Right lobe of liver (tissue), 4 donors: ENCODE data around the gene PLXNB3.

ENCODE experiments used
- POLR2A ChIP-seq: fragments of 450-650 bp; IDR thresholded peaks from one replicate; pipeline ENCODE4 v1.6.1; 2017; ENCODE audit warnings: antibody characterized with exemption, mild to moderate bottlenecking
- TF ChIP-seq, protein P1 (sequence below), 4 donors: fragments of 200-600 bp in 3 of 4; fragments of 450-650 bp in 1 of 4; IDR thresholded peaks; one replicate each; pipeline versions ENCODE4 v1.5.1 to v1.8.0; 2016 to 2022; ENCODE audit warnings: antibody characterized with exemption in 4 of 4, mild to moderate bottlenecking in 2 of 4
- donor health status: DM: no; HTN: no; CAD: no.
- donor health status: DM: no; HTN: no; CAD: no.
- donor health status: DM: no; HTN: yes; CAD: no.

DNA sequence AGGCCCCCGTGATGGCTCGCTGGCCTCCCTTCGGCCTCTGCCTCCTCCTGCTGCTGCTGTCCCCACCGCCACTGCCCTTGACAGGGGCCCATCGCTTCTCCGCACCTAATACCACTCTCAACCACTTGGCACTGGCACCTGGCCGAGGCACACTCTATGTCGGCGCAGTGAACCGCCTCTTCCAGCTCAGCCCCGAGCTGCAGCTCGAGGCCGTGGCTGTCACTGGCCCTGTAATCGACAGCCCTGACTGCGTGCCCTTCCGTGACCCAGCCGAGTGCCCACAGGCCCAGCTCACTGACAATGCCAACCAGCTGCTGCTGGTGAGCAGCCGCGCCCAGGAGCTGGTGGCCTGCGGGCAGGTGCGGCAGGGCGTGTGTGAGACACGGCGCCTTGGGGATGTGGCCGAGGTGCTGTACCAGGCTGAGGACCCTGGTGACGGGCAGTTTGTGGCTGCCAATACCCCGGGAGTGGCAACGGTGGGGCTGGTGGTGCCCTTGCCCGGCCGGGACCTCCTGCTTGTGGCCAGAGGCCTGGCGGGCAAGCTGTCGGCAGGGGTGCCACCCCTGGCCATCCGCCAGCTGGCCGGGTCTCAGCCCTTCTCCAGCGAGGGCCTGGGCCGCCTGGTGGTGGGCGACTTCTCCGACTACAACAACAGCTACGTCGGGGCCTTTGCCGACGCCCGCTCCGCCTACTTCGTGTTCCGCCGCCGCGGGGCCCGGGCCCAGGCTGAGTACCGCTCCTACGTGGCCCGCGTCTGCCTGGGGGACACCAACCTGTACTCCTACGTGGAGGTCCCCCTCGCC is 3.0 kb downstream of the PLXNB3 start:
- TF ChIP-seq, protein P1, sequence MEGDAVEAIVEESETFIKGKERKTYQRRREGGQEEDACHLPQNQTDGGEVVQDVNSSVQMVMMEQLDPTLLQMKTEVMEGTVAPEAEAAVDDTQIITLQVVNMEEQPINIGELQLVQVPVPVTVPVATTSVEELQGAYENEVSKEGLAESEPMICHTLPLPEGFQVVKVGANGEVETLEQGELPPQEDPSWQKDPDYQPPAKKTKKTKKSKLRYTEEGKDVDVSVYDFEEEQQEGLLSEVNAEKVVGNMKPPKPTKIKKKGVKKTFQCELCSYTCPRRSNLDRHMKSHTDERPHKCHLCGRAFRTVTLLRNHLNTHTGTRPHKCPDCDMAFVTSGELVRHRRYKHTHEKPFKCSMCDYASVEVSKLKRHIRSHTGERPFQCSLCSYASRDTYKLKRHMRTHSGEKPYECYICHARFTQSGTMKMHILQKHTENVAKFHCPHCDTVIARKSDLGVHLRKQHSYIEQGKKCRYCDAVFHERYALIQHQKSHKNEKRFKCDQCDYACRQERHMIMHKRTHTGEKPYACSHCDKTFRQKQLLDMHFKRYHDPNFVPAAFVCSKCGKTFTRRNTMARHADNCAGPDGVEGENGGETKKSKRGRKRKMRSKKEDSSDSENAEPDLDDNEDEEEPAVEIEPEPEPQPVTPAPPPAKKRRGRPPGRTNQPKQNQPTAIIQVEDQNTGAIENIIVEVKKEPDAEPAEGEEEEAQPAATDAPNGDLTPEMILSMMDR (IDR thresholded peaks at IDR 0.05): no peak
- no peak for TF ChIP-seq POLR2A
